Measurements from ENCODE around the gene STING1. TPM values are rescaled to one million over a fixed set of nuclear protein-coding genes. Genes with fewer than 3 reads are reported as not detected.
A peak's percentile ranks its signal among the peaks of the same experiment; 100 is the strongest.

STING1 gene
- total and polyA plus RNA-seq, 2 of the 13 experiments (the other 11 are each of a cell fraction or from before 2014, with no cell fraction given) = 1.3 to 4.4 TPM

DNA sequence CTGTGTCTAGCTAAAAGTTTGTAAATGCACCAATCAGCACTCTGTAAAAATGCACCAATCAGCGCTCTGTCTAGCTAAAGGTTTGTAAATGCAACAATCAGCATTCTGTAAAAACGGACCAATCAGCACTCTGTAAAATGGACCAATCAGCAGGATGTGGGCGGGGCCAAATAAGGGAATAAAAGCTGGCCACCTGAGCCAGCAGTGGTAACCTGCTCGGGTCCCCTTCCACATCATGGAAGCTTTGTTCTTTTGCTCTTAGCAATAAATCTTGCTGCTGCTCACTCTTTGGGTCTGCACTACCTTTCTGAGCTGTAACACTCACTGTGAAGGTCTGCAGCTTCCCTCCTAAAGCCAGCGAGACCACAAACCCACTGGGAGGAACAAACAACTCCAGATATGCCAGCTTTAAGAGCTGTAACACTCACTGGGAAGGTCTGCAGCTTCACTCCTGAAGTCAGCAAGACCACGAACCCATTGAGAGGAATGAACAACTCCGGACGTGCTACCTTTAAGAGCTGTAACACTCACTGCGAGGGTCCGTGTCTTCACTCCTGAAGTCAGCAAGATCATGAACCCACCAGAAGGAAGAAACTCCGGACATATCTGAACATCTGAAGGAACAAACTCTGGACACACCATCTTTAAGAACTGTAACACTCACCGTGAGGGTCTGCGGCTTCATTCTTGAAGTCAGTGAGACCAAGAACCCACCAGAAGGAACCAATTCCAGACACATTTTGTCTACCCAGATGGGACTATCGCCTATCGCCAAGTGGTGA is 20.7 kb upstream of the STING1 start (continued):
- TF ChIP-seq MIXL1 (CRISPR knock-in tag; IDR thresholded peaks at IDR 0.05) = 0 out of 2 replicates have a peak, but pooled peaks have one; percentile 39
- TF ChIP-seq, protein P1, sequence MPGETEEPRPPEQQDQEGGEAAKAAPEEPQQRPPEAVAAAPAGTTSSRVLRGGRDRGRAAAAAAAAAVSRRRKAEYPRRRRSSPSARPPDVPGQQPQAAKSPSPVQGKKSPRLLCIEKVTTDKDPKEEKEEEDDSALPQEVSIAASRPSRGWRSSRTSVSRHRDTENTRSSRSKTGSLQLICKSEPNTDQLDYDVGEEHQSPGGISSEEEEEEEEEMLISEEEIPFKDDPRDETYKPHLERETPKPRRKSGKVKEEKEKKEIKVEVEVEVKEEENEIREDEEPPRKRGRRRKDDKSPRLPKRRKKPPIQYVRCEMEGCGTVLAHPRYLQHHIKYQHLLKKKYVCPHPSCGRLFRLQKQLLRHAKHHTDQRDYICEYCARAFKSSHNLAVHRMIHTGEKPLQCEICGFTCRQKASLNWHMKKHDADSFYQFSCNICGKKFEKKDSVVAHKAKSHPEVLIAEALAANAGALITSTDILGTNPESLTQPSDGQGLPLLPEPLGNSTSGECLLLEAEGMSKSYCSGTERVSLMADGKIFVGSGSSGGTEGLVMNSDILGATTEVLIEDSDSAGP (CRISPR knock-in tag; IDR thresholded peaks at IDR 0.05; ENCODE audit: borderline replicate concordance) = 0 out of 2 replicates have a peak, but pooled peaks have one; percentile 33
- 0 out of 2 replicates have a peak, but pooled peaks have one; percentile 4 for TF ChIP-seq ZIK1 (CRISPR knock-in tag; IDR thresholded peaks at IDR 0.05; ENCODE audit: borderline replicate concordance, low read depth)
- peak; percentile 92 for TF ChIP-seq NFYB (CRISPR knock-in tag; IDR thresholded peaks at IDR 0.05)
- TF ChIP-seq SAP130 (CRISPR knock-in tag; IDR thresholded peaks at IDR 0.05; ENCODE audit: low read depth) = peak; percentile 68
- TF ChIP-seq ZNF256 (CRISPR knock-in tag; conservative IDR thresholded peaks at IDR 0.05) = 0 out of 2 replicates have a peak, but pooled peaks have one; percentile 23
- TF ChIP-seq YEATS2 (CRISPR knock-in tag; IDR thresholded peaks at IDR 0.05; ENCODE audit: borderline replicate concordance) = peak; percentile 54; the same call in 1 of the 2 replicates
- peak; percentile 55; the same call in 1 of the 2 replicates for TF ChIP-seq GATA4 (IDR thresholded peaks at IDR 0.05; ENCODE audit: borderline replicate concordance, low read depth)
- TF ChIP-seq, protein P2, sequence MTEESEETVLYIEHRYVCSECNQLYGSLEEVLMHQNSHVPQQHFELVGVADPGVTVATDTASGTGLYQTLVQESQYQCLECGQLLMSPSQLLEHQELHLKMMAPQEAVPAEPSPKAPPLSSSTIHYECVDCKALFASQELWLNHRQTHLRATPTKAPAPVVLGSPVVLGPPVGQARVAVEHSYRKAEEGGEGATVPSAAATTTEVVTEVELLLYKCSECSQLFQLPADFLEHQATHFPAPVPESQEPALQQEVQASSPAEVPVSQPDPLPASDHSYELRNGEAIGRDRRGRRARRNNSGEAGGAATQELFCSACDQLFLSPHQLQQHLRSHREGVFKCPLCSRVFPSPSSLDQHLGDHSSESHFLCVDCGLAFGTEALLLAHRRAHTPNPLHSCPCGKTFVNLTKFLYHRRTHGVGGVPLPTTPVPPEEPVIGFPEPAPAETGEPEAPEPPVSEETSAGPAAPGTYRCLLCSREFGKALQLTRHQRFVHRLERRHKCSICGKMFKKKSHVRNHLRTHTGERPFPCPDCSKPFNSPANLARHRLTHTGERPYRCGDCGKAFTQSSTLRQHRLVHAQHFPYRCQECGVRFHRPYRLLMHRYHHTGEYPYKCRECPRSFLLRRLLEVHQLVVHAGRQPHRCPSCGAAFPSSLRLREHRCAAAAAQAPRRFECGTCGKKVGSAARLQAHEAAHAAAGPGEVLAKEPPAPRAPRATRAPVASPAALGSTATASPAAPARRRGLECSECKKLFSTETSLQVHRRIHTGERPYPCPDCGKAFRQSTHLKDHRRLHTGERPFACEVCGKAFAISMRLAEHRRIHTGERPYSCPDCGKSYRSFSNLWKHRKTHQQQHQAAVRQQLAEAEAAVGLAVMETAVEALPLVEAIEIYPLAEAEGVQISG (CRISPR knock-in tag; IDR thresholded peaks at IDR 0.05) = peak; percentile 41; the same call in 1 of the 2 replicates
- 0 out of 2 replicates have a peak, but pooled peaks have one; percentile 31 for TF ChIP-seq REPIN1 (CRISPR knock-in tag; IDR thresholded peaks at IDR 0.05; ENCODE audit: borderline replicate concordance, low read depth)
- 0 out of 2 replicates have a peak, but pooled peaks have one; percentile 47 for TF ChIP-seq ZNF605 (CRISPR knock-in tag; IDR thresholded peaks at IDR 0.05)
- 0 out of 2 replicates have a peak, but pooled peaks have one; percentile 30 for TF ChIP-seq ZSCAN31 (CRISPR knock-in tag; IDR thresholded peaks at IDR 0.05; ENCODE audit: low read depth)
- TF ChIP-seq POLR2G (IDR thresholded peaks at IDR 0.05; ENCODE audit: low read depth, low read length) = peak; percentile 95
- TF ChIP-seq, protein P3, sequence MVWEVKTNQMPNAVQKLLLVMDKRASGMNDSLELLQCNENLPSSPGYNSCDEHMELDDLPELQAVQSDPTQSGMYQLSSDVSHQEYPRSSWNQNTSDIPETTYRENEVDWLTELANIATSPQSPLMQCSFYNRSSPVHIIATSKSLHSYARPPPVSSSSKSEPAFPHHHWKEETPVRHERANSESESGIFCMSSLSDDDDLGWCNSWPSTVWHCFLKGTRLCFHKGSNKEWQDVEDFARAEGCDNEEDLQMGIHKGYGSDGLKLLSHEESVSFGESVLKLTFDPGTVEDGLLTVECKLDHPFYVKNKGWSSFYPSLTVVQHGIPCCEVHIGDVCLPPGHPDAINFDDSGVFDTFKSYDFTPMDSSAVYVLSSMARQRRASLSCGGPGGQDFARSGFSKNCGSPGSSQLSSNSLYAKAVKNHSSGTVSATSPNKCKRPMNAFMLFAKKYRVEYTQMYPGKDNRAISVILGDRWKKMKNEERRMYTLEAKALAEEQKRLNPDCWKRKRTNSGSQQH (CRISPR knock-in tag; IDR thresholded peaks at IDR 0.05; ENCODE audit: low read depth) = 0 out of 2 replicates have a peak, but pooled peaks have one; percentile 55
- peak; percentile 24; the same call in 1 of the 2 replicates for TF ChIP-seq PITX1 (CRISPR knock-in tag; IDR thresholded peaks at IDR 0.05)
- 0 out of 2 replicates have a peak, but pooled peaks have one; percentile 25 for TF ChIP-seq HMG20A (CRISPR knock-in tag; IDR thresholded peaks at IDR 0.05; ENCODE audit: borderline replicate concordance)
- TF ChIP-seq ZNF572 (CRISPR knock-in tag; IDR thresholded peaks at IDR 0.05) = 0 out of 2 replicates have a peak, but pooled peaks have one; percentile 41
- peak; percentile 35; the same call in 1 of the 2 replicates for TF ChIP-seq NKX3-1 (CRISPR knock-in tag; IDR thresholded peaks at IDR 0.05)
- 0 out of 2 replicates have a peak, but pooled peaks have one; percentile 2 for TF ChIP-seq ZNF33B (CRISPR knock-in tag; IDR thresholded peaks at IDR 0.05)

Measured in HepG2 (cell line).